ENCODE data around the gene UBE2F. TPM values are rescaled to one million over a fixed set of nuclear protein-coding genes. Genes with fewer than 3 reads are reported as not detected.

Gene UBE2F
- total RNA-seq, 2 donors from 2014 or later: 58.3 to 59.2 TPM

- H3K27me3 Mint-ChIP-seq (ENCODE audit: insufficient read depth): no peaks in the 10 kb centered on the region
- peaks cover 2% of the 10 kb centered on the region for H3K9me3 Mint-ChIP-seq
- peaks cover 27% of the 10 kb centered on the region for H3K36me3 Mint-ChIP-seq (ENCODE audit: low read depth)
- peak overlapping the region; percentile 16 for H3K27ac Mint-ChIP-seq
- TF ChIP-seq, protein P1, sequence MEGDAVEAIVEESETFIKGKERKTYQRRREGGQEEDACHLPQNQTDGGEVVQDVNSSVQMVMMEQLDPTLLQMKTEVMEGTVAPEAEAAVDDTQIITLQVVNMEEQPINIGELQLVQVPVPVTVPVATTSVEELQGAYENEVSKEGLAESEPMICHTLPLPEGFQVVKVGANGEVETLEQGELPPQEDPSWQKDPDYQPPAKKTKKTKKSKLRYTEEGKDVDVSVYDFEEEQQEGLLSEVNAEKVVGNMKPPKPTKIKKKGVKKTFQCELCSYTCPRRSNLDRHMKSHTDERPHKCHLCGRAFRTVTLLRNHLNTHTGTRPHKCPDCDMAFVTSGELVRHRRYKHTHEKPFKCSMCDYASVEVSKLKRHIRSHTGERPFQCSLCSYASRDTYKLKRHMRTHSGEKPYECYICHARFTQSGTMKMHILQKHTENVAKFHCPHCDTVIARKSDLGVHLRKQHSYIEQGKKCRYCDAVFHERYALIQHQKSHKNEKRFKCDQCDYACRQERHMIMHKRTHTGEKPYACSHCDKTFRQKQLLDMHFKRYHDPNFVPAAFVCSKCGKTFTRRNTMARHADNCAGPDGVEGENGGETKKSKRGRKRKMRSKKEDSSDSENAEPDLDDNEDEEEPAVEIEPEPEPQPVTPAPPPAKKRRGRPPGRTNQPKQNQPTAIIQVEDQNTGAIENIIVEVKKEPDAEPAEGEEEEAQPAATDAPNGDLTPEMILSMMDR (conservative IDR thresholded peaks at IDR 0.05): no peak
- no peak overlapping the region for H3K4me3 Mint-ChIP-seq
- WGBS, 2 experiments (ENCODE audit: insufficient coverage in 1 of 2, insufficient read length in 1 of 2): 91 to 97% methylated on average over 8 to 9 of the region's 9 CpGs
- H3K4me3 ChIP-seq (ENCODE audit: low read length): no peak overlapping the region
- H3K27me3 ChIP-seq (ENCODE audit: control insufficient read depth, insufficient read depth, low read length, poor library complexity, severe bottlenecking): no peaks in the 10 kb centered on the region
- peaks cover 16% of the 10 kb centered on the region for H3K4me1 Mint-ChIP-seq
- H3K36me3 ChIP-seq (ENCODE audit: control insufficient read depth, insufficient read depth, low read length): peaks cover 19% of the 10 kb centered on the region
- H3K27ac ChIP-seq (ENCODE audit: low read depth, low read length): no peak overlapping the region
- no peak for DNase-seq
- peaks cover 12% of the 10 kb centered on the region for H3K9me3 ChIP-seq (ENCODE audit: control insufficient read depth, low read length)
- no peak overlapping the region for H3K9ac ChIP-seq (ENCODE audit: extremely low read depth, low read length, poor library complexity, severe bottlenecking)
- no peaks in the 10 kb centered on the region for H3K4me1 ChIP-seq (ENCODE audit: control insufficient read depth, insufficient read depth, low read length)
Measured at GRCh38 chr2:237982039-237982725, 15.4 kb downstream of the UBE2F start.

DNA sequence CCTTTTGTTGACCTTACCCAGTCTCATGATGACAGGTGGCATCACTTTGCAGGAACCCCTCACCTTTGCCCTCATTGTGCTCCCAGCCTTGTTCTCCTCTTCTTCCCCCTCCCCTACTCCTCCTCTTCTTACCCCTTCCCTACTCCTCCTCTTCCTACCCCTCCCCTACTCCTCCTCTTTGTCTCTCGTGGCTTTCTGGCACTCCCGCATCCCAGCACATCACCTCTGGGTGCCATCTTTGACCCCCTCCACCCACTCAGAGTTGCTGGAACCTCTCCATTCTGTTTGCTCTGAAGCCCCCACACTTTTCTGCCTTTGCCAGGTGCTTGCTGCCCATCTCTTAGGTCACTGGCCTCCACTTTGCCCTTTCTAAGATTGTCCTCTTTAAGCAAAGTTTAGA lies 17.1 kb downstream of the UBE2F start:
- H3K4me1 ChIP-seq (ENCODE audit: control insufficient read depth, insufficient read depth, low read length): no peaks in the 10 kb centered on the region
- no peaks in the 10 kb centered on the region for H3K27me3 ChIP-seq (ENCODE audit: control insufficient read depth, insufficient read depth, low read length, poor library complexity, severe bottlenecking)
- H3K4me3 ChIP-seq (ENCODE audit: low read length): no peak overlapping the region
- Mint-ChIP-seq H3K36me3 (ENCODE audit: low read depth) (peaks cover 25% of the 10 kb centered on the region), H3K9me3 (peaks cover 4% of the 10 kb centered on the region), H3K4me3 (no peak overlapping the region), H3K4me1 (peaks cover 16% of the 10 kb centered on the region), H3K27me3 (ENCODE audit: insufficient read depth) (no peaks in the 10 kb centered on the region), H3K27ac (peak overlapping the region; percentile 12)
- DNase-seq: no peak
- TF ChIP-seq, protein P1 (conservative IDR thresholded peaks at IDR 0.05): no peak
- H3K9me3 ChIP-seq (ENCODE audit: control insufficient read depth, low read length): peaks cover 14% of the 10 kb centered on the region
- no peak overlapping the region for H3K27ac ChIP-seq (ENCODE audit: low read depth, low read length)
- WGBS, 2 experiments (ENCODE audit: insufficient coverage in 1 of 2, insufficient read length in 1 of 2): 42% methylated on average over 2 of the region's 2 CpGs
- no peak overlapping the region for H3K9ac ChIP-seq (ENCODE audit: extremely low read depth, low read length, poor library complexity, severe bottlenecking)
- peaks cover 19% of the 10 kb centered on the region for H3K36me3 ChIP-seq (ENCODE audit: control insufficient read depth, insufficient read depth, low read length)

GRCh38 chr2:237987268-237987667 lies 20.5 kb downstream of the UBE2F start:
- no peaks in the 10 kb centered on the region for H3K27me3 ChIP-seq (ENCODE audit: control insufficient read depth, insufficient read depth, low read length, poor library complexity, severe bottlenecking)
- H3K4me1 ChIP-seq (ENCODE audit: control insufficient read depth, insufficient read depth, low read length): no peaks in the 10 kb centered on the region
- no peak overlapping the region for H3K27ac ChIP-seq (ENCODE audit: low read depth, low read length)
- no peak overlapping the region for H3K4me3 ChIP-seq (ENCODE audit: low read length)
- Mint-ChIP-seq H3K27ac (no peak overlapping the region), H3K36me3 (ENCODE audit: low read depth) (peaks cover 37% of the 10 kb centered on the region), H3K9me3 (peaks cover 4% of the 10 kb centered on the region), H3K4me3 (no peak overlapping the region), H3K4me1 (peaks cover 1% of the 10 kb centered on the region), H3K27me3 (ENCODE audit: insufficient read depth) (no peaks in the 10 kb centered on the region)
- WGBS, 2 experiments (ENCODE audit: insufficient coverage in 1 of 2, insufficient read length in 1 of 2): 86 to 91% methylated on average over 1 to 3 of the region's 3 CpGs
- H3K9ac ChIP-seq (ENCODE audit: extremely low read depth, low read length, poor library complexity, severe bottlenecking): no peak overlapping the region
- peaks cover 14% of the 10 kb centered on the region for H3K9me3 ChIP-seq (ENCODE audit: control insufficient read depth, low read length)
- H3K36me3 ChIP-seq (ENCODE audit: control insufficient read depth, insufficient read depth, low read length): peaks cover 27% of the 10 kb centered on the region
- TF ChIP-seq, protein P1 (conservative IDR thresholded peaks at IDR 0.05): peak; percentile 42
- DNase-seq: no peak
